ENCODE results near the gene PRKN. TPM values are rescaled to one million over a fixed set of nuclear protein-coding genes. Genes with fewer than 3 reads are reported as not detected.

PRKN gene
- total and polyA plus RNA-seq, 9 of the 15 experiments (the other 6 are each of a cell fraction or from before 2014, with no cell fraction given), result 0.03 to 0.96 (median 0.15) TPM; not detected in 2

DNA sequence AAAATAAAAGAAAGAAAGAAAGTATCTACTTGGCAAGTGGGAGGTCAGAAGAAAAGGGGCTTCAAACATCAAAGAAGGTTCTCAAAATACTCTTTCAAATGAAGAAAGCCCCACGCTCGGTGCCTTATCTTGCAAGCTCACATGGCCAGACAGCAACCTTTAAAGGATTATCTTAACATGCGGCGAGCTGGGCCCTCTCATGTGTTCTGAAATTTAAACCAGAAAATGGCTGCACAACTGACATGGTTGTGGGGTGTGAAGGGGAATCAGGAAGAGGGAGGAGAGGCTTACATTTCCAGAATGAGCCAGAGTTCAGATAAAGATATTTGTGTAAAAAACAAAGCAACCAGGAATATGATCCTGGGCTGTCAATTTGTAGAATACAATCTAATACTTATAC lies 363.1 kb downstream of the PRKN start (continued):
- TF ChIP-seq ETV1 (tag; conservative IDR thresholded peaks at IDR 0.05; ENCODE audit: low read depth), result peak; percentile 40; the same call in 1 of the 2 replicates
- TF ChIP-seq, protein P1, sequence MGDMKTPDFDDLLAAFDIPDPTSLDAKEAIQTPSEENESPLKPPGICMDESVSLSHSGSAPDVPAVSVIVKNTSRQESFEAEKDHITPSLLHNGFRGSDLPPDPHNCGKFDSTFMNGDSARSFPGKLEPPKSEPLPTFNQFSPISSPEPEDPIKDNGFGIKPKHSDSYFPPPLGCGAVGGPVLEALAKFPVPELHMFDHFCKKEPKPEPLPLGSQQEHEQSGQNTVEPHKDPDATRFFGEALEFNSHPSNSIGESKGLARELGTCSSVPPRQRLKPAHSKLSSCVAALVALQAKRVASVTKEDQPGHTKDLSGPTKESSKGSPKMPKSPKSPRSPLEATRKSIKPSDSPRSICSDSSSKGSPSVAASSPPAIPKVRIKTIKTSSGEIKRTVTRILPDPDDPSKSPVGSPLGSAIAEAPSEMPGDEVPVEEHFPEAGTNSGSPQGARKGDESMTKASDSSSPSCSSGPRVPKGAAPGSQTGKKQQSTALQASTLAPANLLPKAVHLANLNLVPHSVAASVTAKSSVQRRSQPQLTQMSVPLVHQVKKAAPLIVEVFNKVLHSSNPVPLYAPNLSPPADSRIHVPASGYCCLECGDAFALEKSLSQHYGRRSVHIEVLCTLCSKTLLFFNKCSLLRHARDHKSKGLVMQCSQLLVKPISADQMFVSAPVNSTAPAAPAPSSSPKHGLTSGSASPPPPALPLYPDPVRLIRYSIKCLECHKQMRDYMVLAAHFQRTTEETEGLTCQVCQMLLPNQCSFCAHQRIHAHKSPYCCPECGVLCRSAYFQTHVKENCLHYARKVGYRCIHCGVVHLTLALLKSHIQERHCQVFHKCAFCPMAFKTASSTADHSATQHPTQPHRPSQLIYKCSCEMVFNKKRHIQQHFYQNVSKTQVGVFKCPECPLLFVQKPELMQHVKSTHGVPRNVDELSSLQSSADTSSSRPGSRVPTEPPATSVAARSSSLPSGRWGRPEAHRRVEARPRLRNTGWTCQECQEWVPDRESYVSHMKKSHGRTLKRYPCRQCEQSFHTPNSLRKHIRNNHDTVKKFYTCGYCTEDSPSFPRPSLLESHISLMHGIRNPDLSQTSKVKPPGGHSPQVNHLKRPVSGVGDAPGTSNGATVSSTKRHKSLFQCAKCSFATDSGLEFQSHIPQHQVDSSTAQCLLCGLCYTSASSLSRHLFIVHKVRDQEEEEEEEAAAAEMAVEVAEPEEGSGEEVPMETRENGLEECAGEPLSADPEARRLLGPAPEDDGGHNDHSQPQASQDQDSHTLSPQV (IDR thresholded peaks at IDR 0.05), result peak; percentile 89
- TF ChIP-seq, protein P2, sequence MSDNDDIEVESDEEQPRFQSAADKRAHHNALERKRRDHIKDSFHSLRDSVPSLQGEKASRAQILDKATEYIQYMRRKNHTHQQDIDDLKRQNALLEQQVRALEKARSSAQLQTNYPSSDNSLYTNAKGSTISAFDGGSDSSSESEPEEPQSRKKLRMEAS (CRISPR knock-in tag; IDR thresholded peaks at IDR 0.05), result peak; percentile 89
- TF ChIP-seq HEY1 (CRISPR knock-in tag; IDR thresholded peaks at IDR 0.05; ENCODE audit: borderline replicate concordance), result peak; percentile 85; the same call in 1 of the 2 replicates
- TF ChIP-seq NEUROD1 (IDR thresholded peaks at IDR 0.05; ENCODE audit: borderline replicate concordance, low read depth, low read length, partially characterized antibody), result no peak
- TF ChIP-seq ATF1 (CRISPR knock-in tag; IDR thresholded peaks at IDR 0.05), result no peak
- no peak for TF ChIP-seq ATF1 (tag; IDR thresholded peaks at IDR 0.05)
- TF ChIP-seq, protein P3, sequence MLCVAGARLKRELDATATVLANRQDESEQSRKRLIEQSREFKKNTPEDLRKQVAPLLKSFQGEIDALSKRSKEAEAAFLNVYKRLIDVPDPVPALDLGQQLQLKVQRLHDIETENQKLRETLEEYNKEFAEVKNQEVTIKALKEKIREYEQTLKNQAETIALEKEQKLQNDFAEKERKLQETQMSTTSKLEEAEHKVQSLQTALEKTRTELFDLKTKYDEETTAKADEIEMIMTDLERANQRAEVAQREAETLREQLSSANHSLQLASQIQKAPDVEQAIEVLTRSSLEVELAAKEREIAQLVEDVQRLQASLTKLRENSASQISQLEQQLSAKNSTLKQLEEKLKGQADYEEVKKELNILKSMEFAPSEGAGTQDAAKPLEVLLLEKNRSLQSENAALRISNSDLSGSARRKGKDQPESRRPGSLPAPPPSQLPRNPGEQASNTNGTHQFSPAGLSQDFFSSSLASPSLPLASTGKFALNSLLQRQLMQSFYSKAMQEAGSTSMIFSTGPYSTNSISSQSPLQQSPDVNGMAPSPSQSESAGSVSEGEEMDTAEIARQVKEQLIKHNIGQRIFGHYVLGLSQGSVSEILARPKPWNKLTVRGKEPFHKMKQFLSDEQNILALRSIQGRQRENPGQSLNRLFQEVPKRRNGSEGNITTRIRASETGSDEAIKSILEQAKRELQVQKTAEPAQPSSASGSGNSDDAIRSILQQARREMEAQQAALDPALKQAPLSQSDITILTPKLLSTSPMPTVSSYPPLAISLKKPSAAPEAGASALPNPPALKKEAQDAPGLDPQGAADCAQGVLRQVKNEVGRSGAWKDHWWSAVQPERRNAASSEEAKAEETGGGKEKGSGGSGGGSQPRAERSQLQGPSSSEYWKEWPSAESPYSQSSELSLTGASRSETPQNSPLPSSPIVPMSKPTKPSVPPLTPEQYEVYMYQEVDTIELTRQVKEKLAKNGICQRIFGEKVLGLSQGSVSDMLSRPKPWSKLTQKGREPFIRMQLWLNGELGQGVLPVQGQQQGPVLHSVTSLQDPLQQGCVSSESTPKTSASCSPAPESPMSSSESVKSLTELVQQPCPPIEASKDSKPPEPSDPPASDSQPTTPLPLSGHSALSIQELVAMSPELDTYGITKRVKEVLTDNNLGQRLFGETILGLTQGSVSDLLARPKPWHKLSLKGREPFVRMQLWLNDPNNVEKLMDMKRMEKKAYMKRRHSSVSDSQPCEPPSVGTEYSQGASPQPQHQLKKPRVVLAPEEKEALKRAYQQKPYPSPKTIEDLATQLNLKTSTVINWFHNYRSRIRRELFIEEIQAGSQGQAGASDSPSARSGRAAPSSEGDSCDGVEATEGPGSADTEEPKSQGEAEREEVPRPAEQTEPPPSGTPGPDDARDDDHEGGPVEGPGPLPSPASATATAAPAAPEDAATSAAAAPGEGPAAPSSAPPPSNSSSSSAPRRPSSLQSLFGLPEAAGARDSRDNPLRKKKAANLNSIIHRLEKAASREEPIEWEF (CRISPR knock-in tag; IDR thresholded peaks at IDR 0.05), result peak; percentile 55; the same call in 1 of the 2 replicates
- TF ChIP-seq, protein P4, sequence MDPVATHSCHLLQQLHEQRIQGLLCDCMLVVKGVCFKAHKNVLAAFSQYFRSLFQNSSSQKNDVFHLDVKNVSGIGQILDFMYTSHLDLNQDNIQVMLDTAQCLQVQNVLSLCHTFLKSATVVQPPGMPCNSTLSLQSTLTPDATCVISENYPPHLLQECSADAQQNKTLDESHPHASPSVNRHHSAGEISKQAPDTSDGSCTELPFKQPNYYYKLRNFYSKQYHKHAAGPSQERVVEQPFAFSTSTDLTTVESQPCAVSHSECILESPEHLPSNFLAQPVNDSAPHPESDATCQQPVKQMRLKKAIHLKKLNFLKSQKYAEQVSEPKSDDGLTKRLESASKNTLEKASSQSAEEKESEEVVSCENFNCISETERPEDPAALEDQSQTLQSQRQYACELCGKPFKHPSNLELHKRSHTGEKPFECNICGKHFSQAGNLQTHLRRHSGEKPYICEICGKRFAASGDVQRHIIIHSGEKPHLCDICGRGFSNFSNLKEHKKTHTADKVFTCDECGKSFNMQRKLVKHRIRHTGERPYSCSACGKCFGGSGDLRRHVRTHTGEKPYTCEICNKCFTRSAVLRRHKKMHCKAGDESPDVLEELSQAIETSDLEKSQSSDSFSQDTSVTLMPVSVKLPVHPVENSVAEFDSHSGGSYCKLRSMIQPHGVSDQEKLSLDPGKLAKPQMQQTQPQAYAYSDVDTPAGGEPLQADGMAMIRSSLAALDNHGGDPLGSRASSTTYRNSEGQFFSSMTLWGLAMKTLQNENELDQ (CRISPR knock-in tag; IDR thresholded peaks at IDR 0.05; ENCODE audit: borderline replicate concordance), result peak; percentile 84; the same call in 1 of the 2 replicates
- TF ChIP-seq POLR2AphosphoS5 (IDR thresholded peaks at IDR 0.05; ENCODE audit: control insufficient read depth, insufficient read depth, low read depth, low read length), result 0 out of 2 replicates have a peak, but pooled peaks have one; percentile 27
- TF ChIP-seq ZNF347 (CRISPR knock-in tag; IDR thresholded peaks at IDR 0.05; ENCODE audit: low read depth), result peak; percentile 88; the same call in 1 of the 2 replicates
- TF ChIP-seq, protein P5, sequence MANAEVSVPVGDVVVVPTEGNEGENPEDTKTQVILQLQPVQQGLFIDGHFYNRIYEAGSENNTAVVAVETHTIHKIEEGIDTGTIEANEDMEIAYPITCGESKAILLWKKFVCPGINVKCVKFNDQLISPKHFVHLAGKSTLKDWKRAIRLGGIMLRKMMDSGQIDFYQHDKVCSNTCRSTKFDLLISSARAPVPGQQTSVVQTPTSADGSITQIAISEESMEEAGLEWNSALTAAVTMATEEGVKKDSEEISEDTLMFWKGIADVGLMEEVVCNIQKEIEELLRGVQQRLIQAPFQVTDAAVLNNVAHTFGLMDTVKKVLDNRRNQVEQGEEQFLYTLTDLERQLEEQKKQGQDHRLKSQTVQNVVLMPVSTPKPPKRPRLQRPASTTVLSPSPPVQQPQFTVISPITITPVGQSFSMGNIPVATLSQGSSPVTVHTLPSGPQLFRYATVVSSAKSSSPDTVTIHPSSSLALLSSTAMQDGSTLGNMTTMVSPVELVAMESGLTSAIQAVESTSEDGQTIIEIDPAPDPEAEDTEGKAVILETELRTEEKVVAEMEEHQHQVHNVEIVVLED (CRISPR knock-in tag; IDR thresholded peaks at IDR 0.05), result peak; percentile 73
